Left lung (tissue), 10 donors: ENCODE results near the gene IGSF3. TPM values are rescaled to one million over a fixed set of nuclear protein-coding genes. Genes with fewer than 3 reads are reported as not detected.

ENCODE experiments used
- ATAC-seq: fragments of 200-7000 bp; cut with Tn5 transposase; one replicate; pipeline ENCODE4 v1.9.1; 2020; ENCODE audit warnings: moderate library complexity
- DNase-seq, 4 donors: peaks; one replicate each; pipeline ENCODE4 v3.0.0-alpha.2; 2013 to 2020
- H3K27ac ChIP-seq, 2 donors: fragments of 200-600 bp; sonication (generic) in 1 of 2; one replicate each; pipeline versions ENCODE4 v1.5.0 to v1.8.0; 2020 to 2021
- H3K27me3 ChIP-seq, 2 donors: fragments of 200-600 bp; sonication (generic) in 1 of 2; one replicate each; pipeline versions ENCODE4 v1.5.0 to v1.8.0; 2020 to 2021
- H3K36me3 ChIP-seq, 2 donors: fragments of 200-600 bp; sonication (generic) in 1 of 2; one replicate each; pipeline versions ENCODE4 v1.5.0 to v1.8.0; 2020 to 2021
- H3K4me1 ChIP-seq, 2 donors: fragments of 200-600 bp; one replicate each; pipeline ENCODE4 v1.8.0; 2021
- H3K4me3 ChIP-seq, 2 donors: fragments of 200-600 bp; sonication (generic) in 1 of 2; one replicate each; pipeline versions ENCODE4 v1.5.0 to v1.8.0; 2020 to 2021; ENCODE audit warnings: mild to moderate bottlenecking in 1 of 2
- H3K9me3 ChIP-seq, 2 donors: fragments of 200-600 bp; sonication (generic) in 1 of 2; one replicate each; pipeline versions ENCODE4 v1.5.0 to v1.8.0; 2020 to 2021
- intact Hi-C, 2 donors: fragments of 100-400 bp; cut with DNase I; formaldehyde crosslinking; loops; one replicate each; pipeline versions ENCODE4 v1.11.2 to v1.14.2; 2022
- polyA plus RNA-seq, 6 donors: library from polyadenylated mRNA; unstranded; fragments of 120-200 nt; gene quantifications; one replicate each; pipeline ENCODE4 v1.2.1, GENCODE V29; 2013; ENCODE audit not compliant: insufficient read length in 6 of 6
- total RNA-seq, 2 donors: library from RNA; stranded (reverse); fragmentation: NEBNext Ultra II Directional; extraction: Animal tissue kit (Norgen Biotek cat#: 25700); gene quantifications; one replicate each; pipeline ENCODE4 v1.2.1, GENCODE V29; 2021
- TF ChIP-seq, protein P1 (sequence below), 2 donors: fragments of 200-600 bp; sonication (generic) in 1 of 2; IDR thresholded peaks; one replicate each; pipeline versions ENCODE4 v1.5.0 to v1.8.0; 2021; ENCODE audit warnings: antibody characterized with exemption in 2 of 2
- donor health status: DM: no; HTN: yes; CAD: no.
- donor health status: DM: no; HTN: no; CAD: no.

IGSF3 gene
- total and polyA plus RNA-seq, 8 donors: 12.6 to 52.4 (median 48.5) TPM

DNA sequence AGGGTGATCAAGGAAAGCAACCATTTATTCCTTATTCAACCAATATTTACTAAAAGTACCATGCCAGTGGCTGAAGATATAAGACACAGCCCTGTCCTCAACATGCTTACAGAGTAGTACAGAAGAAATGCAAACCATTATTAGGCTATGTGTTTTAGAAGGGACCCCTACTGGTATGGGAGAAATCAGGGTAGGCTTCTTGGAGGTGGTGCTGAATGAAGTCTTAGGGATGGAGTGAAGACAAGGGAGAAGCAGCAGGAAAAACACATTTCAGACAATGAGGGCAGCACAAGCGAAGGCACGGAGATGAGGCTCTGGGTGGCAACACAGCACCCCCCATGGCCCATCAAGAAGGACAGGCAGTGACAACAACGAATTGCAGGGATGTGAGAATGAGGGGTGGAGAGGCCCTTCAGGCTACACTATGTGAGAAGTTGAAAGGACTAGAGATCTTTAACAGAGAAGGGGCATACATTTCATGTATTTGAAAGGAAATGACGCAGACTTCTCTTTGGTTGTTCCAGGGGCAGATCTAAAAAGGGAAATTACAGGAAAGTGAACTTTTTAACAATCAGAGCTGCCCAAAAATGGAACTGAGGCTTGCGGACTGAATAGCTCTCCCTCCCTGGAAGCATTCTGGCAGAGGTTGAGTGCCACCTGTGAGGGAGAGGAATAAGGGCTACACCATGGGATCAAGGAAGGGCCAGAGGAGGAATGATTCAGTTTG lies 79.9 kb downstream of the IGSF3 start:
- intact Hi-C loops: no loop called here
- ATAC-seq: no peak
- Histone ChIP-seq H3K9me3 (no peaks in the 10 kb centered on the region), H3K4me1 (peaks cover 0 to 7% of the 10 kb centered on the region in 2 donors), H3K27me3 (no peaks in the 10 kb centered on the region), H3K27ac (no peak overlapping the region), H3K36me3 (peaks cover 0 to 4% of the 10 kb centered on the region in 2 donors), H3K4me3 (no peak overlapping the region)
- DNase-seq: no peak
- TF ChIP-seq, protein P1, sequence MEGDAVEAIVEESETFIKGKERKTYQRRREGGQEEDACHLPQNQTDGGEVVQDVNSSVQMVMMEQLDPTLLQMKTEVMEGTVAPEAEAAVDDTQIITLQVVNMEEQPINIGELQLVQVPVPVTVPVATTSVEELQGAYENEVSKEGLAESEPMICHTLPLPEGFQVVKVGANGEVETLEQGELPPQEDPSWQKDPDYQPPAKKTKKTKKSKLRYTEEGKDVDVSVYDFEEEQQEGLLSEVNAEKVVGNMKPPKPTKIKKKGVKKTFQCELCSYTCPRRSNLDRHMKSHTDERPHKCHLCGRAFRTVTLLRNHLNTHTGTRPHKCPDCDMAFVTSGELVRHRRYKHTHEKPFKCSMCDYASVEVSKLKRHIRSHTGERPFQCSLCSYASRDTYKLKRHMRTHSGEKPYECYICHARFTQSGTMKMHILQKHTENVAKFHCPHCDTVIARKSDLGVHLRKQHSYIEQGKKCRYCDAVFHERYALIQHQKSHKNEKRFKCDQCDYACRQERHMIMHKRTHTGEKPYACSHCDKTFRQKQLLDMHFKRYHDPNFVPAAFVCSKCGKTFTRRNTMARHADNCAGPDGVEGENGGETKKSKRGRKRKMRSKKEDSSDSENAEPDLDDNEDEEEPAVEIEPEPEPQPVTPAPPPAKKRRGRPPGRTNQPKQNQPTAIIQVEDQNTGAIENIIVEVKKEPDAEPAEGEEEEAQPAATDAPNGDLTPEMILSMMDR (IDR thresholded peaks at IDR 0.05): no peak

DNA sequence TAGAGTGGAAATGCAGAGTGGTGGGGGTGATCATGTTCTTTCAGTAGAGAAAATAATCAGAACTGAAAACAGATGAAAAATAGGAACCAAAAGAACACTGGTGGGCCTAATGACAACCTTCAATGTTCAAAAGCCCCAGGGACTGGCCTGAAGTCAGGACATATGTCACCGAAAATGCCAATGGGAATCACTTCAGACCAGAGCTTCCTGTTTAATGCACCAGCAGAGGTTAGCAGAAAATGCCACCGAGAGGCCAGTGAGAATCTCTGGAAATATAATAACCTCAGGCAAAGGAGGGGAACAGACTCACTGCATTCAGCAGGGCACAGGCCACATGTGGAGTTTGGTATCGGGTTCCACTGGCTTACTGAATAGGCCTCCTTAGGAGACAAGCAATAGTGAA lies 80.8 kb downstream of the IGSF3 start:
- TF ChIP-seq, protein P1 (IDR thresholded peaks at IDR 0.05): no peak
- intact Hi-C loops: no loop called here
- Histone ChIP-seq H3K9me3 (no peaks in the 10 kb centered on the region), H3K4me1 (peaks cover 0 to 7% of the 10 kb centered on the region in 2 donors), H3K27me3 (no peaks in the 10 kb centered on the region), H3K36me3 (peaks cover 0 to 4% of the 10 kb centered on the region in 2 donors), H3K27ac (no peak overlapping the region), H3K4me3 (no peak overlapping the region)
- DNase-seq (no peak), ATAC-seq (no peak)

DNA sequence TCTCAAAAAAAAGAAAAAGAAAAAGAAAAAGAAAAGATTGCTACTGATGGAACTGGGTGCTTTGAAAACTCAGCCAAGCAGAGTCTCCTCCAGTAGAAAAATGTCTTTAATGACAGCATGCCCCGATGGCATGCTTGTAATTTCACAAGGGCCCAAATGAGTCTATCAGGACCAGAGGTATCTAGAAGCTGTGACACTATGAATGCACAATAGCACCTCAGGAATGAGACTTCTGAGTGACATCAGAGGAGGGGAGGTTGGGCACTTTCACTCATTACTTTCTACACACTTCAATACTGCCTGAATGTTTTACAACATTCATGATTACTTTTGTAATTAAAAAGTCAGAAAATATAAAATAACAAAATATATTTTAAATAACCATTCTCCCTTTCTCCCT lies 81.6 kb downstream of the IGSF3 start:
- H3K4me1 ChIP-seq: peaks cover 0 to 7% of the 10 kb centered on the region in 2 donors
- intact Hi-C loops: no loop called here
- H3K4me3 ChIP-seq: no peak overlapping the region
- H3K27ac ChIP-seq: no peak overlapping the region
- DNase-seq (no peak), ATAC-seq (no peak)
- peaks cover 0 to 4% of the 10 kb centered on the region in 2 donors for H3K36me3 ChIP-seq
- no peaks in the 10 kb centered on the region for H3K27me3 ChIP-seq
- H3K9me3 ChIP-seq: no peaks in the 10 kb centered on the region
- TF ChIP-seq, protein P1 (IDR thresholded peaks at IDR 0.05): no peak

DNA sequence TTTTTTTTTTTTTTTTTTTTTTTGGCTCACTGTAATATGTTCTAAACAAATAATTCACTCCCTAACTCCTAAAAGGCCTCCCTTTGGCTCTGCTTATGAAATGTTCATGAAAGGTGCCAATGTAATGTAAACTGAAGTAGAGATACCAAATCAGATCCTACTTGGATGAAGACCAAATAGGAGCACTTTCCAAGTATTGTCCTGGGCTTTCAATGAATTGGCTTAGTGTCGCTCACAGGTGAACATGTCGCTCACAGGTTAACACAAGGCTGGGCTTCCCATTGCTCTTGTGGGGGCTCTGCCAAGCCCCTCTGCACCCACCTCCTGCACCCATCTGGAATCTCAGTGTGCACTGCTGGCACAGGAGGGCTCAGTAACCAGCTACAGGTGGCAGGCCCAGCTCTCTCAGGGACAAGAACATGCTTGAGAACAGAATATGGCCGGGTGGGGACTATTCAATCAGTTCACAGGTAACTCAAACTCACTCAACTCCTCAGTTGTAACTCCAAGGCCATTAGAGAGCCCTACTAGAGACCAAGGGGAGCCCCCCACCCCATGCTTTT lies 86.1 kb downstream of the IGSF3 start:
- ATAC-seq (no peak), DNase-seq (no peak)
- H3K36me3 ChIP-seq: peaks cover 0 to 4% of the 10 kb centered on the region in 2 donors
- H3K9me3 ChIP-seq: no peaks in the 10 kb centered on the region
- peaks cover 0 to 9% of the 10 kb centered on the region in 2 donors for H3K4me1 ChIP-seq
- H3K27ac ChIP-seq: no peak overlapping the region
- TF ChIP-seq, protein P1 (IDR thresholded peaks at IDR 0.05): no peak
- no peaks in the 10 kb centered on the region for H3K27me3 ChIP-seq
- no peak overlapping the region for H3K4me3 ChIP-seq
- intact Hi-C loops: no loop called here

DNA sequence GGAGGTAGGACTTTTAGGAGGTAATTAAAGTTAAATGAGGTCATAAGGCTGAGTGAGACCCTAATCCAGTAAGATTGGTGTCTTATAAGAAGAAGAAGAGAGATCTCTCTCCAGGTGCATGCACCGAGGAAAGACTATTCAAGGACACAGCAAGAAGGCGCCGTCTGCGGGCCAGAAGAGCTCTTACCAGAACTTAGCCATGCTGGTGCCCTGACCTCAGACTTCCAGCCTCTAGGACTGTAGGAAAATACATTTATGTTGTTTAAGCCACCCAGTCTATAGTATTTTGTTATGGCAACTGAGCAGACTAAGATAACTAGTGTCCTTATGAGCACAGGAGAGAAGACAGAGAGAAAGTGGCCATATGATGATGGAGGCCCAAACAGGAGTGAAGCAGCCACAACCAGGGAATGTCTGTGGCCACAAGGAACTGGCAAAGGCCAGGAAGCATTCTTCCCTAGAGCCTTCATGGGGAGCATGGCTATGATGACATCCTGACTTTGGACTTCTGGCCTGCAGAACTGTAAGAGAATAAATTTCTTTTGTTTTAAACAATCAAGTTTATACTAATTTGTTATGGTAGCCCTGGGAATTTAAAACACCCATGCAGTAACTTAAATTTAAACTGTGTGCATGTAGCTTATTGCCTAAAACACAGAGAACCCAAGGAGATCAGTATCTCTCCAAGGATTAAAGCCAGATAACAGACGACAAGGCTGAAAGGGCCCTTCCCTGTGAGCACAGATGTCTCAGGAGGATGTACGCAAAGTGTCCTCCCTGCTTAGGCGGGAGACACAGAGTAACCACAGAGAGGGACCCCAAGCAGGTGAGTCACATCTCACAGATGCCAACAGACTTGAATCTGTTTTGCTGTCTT lies 86.8 kb downstream of the IGSF3 start:
- Histone ChIP-seq H3K4me3 (no peak overlapping the region), H3K4me1 (peaks cover 0 to 9% of the 10 kb centered on the region in 2 donors), H3K27me3 (no peaks in the 10 kb centered on the region), H3K36me3 (peaks cover 0 to 4% of the 10 kb centered on the region in 2 donors), H3K27ac (no peak overlapping the region), H3K9me3 (no peaks in the 10 kb centered on the region)
- DNase-seq (no peak), ATAC-seq (no peak)
- TF ChIP-seq, protein P1 (IDR thresholded peaks at IDR 0.05): no peak
- intact Hi-C loops: no loop called here
